SH-SY5Y (cell line): ENCODE results near the gene KCNK16.

ENCODE experiments used
- GATA2 ChIP-seq: IDR thresholded peaks from 2 replicates; pipeline ENCODE4 v1.6.1; 2011; ENCODE audit warnings: mild to moderate bottlenecking, low read depth, low read length
- GATA3 ChIP-seq: IDR thresholded peaks from 2 replicates; pipeline ENCODE4 v1.6.1; 2011; ENCODE audit warnings: low read depth, mild to moderate bottlenecking, low read length, moderate library complexity

DNA sequence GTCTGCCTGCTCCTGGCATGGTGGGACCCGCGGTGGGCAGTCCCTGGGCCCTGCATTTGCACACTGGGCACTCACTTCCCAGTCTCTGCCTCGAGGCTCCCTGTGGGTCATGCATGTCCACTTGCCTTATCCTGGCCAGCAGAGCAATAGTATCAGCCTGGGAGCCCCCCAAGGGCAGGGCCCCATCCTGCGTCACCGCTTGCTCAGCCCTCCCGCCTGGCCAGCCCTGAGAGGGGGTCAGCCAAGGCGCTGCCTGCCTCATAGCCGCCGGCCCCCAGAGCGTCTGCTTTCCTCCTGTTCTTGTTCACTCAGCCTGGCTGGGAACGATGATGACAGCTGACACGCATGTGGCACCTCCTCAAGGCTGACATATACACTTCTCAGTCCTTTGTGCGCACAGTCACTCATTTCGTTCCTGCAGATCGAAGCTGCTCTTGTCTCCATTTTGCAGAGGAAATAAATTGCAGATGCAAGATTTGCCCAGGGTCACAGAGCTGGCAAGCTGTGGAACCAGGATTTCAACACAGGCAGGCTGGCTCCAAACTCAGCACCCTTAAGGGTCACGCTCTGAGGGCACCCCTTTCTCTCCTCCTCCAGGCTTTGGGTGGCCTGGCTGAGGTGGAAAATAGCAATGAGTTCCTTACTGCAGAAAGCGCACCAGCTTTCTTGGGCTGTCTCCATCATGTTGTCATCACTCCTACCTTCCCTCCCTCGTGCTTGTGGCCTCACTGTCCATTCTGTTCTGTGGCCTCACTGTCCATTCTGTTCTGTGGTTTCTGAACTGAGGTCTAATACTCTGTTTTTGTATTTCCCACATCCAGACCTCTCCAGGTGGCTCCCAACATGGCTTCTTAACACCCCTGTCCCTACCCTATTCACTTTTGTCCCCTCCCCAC, 25.5 kb downstream of the KCNK16 start:
- TF ChIP-seq GATA2 (no peak), GATA3 (no peak)
